ENCODE results near the gene COIL. TPM values are rescaled to one million over a fixed set of nuclear protein-coding genes. Genes with fewer than 3 reads are reported as not detected.

Gene COIL
- total RNA-seq, 4 donors from 2014 or later, result 10.8 to 13.2 (median 11.4) TPM

DNA sequence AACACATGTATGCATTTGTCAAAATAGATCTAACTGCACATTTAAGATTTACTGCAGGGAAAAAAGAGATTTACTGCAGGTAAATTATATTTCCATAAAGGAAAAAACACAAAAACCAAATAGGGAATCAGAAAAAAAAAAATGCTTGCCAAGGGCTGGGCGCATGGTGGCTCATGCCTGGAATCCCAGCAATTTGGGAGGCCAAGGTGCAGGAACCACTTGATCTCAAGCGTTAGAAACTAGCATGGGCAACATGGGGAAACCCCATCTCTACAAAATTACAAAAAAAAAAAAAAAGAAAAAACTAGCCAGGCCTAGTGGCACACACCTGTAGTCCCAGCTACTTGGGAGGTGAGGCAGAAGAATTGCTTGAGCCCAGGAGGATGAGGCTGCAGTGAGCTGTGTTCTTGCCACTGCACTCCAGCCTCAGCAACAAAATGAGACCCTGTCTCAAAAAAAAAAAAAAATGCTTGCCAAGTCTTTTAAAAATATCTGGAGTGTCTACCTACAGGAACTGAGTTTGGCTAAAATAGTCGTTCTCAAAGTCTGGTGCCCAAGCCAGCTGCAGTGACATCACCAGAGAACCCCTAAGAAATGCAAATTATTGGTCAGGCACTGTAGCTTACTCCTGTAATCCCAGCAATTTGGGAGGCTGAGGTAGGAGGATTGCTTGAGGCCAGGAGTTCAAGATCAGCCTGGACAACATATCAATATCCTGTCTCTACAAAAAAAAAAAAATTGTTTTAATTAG is 64.5 kb downstream of the COIL start:
- intact Hi-C loops (cut with DNase I), result loop anchor here (10.0 kb wide), 1 partner anchor 48 kb away; no protein-coding TSS in a partner anchor
- TF ChIP-seq POLR2A (IDR thresholded peaks at IDR 0.05) (no peak), CTCF (IDR thresholded peaks at IDR 0.05) (no peak)
- H3K4me1 ChIP-seq, result peaks cover 0 to 2% (median 0%) of the 10 kb centered on the region in 3 donors
- no peaks in the 10 kb centered on the region for H3K27me3 ChIP-seq
- WGBS, 2 donors, result 62 to 70% methylated on average over 3 of the region's 3 CpGs
- no peaks in the 10 kb centered on the region for H3K9me3 ChIP-seq
- H3K27ac ChIP-seq, result no peak overlapping the region
- no peak overlapping the region for H3K4me3 ChIP-seq
- no peak for DNase-seq
- peaks cover 57 to 100% (median 63%) of the 10 kb centered on the region in 3 donors for H3K36me3 ChIP-seq

DNA sequence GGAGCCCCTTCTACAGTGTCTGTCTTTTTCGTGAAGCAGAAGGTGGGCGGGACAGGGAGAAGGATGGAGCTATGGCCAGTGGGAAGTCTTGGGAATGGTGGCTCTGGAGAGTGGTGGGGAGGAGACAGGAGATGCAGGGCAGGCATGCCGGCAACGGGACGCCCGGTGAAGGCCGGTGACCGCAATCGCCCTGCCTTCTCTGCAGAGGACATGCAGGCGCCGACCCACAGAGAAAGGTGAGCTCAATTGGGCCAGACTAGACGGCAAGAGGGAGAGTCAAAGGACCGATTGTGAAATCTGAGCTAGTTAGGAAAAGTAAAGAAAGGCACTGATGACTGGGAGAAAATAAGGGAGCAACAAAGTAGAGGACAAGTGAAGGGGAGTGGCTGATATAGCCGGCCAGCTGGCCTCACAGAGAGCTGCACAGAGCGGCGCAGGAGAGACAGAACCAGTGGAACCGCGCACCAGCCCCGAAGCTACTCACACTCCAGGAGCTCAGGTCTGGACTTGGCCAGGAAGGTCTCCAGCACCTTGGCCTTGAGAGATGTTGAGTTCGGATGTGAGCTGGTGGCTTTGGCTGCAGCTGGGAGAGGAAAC is 65.9 kb downstream of the COIL start:
- Histone ChIP-seq H3K27ac (no peak overlapping the region), H3K27me3 (no peaks in the 10 kb centered on the region), H3K4me3 (no peak overlapping the region), H3K9me3 (no peaks in the 10 kb centered on the region), H3K36me3 (peaks cover 45 to 100% (median 62%) of the 10 kb centered on the region in 3 donors), H3K4me1 (peaks cover 0 to 5% (median 0%) of the 10 kb centered on the region in 3 donors)
- TF ChIP-seq CTCF (IDR thresholded peaks at IDR 0.05), result no peak
- TF ChIP-seq POLR2A (IDR thresholded peaks at IDR 0.05), result no peak
- WGBS, 2 donors, result 88 to 89% methylated on average over 18 to 20 of the region's 20 CpGs
- intact Hi-C loops (cut with DNase I), result loop anchor here (10.0 kb wide), 1 partner anchor 50 kb away; no protein-coding TSS in a partner anchor
- DNase-seq, result no peak

- TF ChIP-seq CTCF (IDR thresholded peaks at IDR 0.05) (no peak), POLR2A (IDR thresholded peaks at IDR 0.05) (no peak)
- Histone ChIP-seq H3K9me3 (peaks cover 0 to 3% (median 0%) of the 10 kb centered on the region in 3 donors), H3K36me3 (peaks cover 33 to 100% (median 50%) of the 10 kb centered on the region in 3 donors), H3K27ac (no peak overlapping the region), H3K4me3 (no peak overlapping the region), H3K4me1 (peaks cover 0 to 5% (median 0%) of the 10 kb centered on the region in 3 donors), H3K27me3 (no peaks in the 10 kb centered on the region)
- WGBS, 2 donors, result 89 to 90% methylated on average over 7 of the region's 7 CpGs
- intact Hi-C loops (cut with DNase I), result loop anchor here (10.0 kb wide), 1 partner anchor 51 kb away; no protein-coding TSS in a partner anchor
- no peak for DNase-seq
Measured at GRCh38 chr17:56893503-56893902, 67.3 kb downstream of the COIL start.

DNA sequence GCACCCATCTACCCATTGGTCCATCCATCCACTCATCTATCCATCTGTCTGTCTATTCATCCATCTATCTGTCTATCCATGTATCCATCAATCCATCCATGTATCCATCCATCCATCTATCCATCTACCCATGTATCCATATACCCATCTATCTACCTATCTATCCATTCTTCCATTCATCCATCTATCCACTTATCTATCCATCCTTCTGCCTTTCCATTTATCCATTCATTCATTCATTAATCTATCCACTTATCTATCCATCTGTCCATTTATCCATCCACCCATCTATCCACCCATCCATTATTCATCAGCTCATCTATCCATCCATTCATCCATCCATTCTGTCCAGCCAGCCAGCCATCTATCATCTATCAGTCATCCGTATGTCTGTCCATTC is 68.5 kb downstream of the COIL start:
- DNase-seq, result no peak
- Histone ChIP-seq H3K27ac (no peak overlapping the region), H3K27me3 (no peaks in the 10 kb centered on the region), H3K4me3 (no peak overlapping the region), H3K36me3 (peaks cover 36 to 100% (median 49%) of the 10 kb centered on the region in 3 donors), H3K4me1 (peaks cover 0 to 5% (median 0%) of the 10 kb centered on the region in 3 donors), H3K9me3 (peaks cover 0 to 14% (median 6%) of the 10 kb centered on the region in 3 donors)
- 93 to 100% methylated on average over 1 of the region's 1 CpG for WGBS, 2 donors
- intact Hi-C loops (cut with DNase I), result loop anchor here (10.0 kb wide), 1 partner anchor 52 kb away; no protein-coding TSS in a partner anchor
- TF ChIP-seq CTCF (IDR thresholded peaks at IDR 0.05), result no peak
- TF ChIP-seq POLR2A (IDR thresholded peaks at IDR 0.05), result no peak

- no peak for DNase-seq
- Histone ChIP-seq H3K27ac (no peak overlapping the region), H3K27me3 (no peaks in the 10 kb centered on the region), H3K4me3 (no peak overlapping the region), H3K9me3 (peaks cover 0 to 14% (median 6%) of the 10 kb centered on the region in 3 donors), H3K4me1 (peaks cover 0 to 5% (median 0%) of the 10 kb centered on the region in 3 donors), H3K36me3 (peaks cover 36 to 100% (median 49%) of the 10 kb centered on the region in 3 donors)
- TF ChIP-seq POLR2A (IDR thresholded peaks at IDR 0.05) (no peak), CTCF (IDR thresholded peaks at IDR 0.05) (peak in 5 of 6 experiments; percentile 24 to 45 (median 30))
- WGBS, 2 donors, result 80 to 81% methylated on average over 4 to 16 of the region's 16 CpGs
- intact Hi-C loops (cut with DNase I), result loop anchor here (10.0 kb wide), 1 partner anchor 53 kb away; no protein-coding TSS in a partner anchor
Measured at GRCh38 chr17:56891751-56892150, 69.1 kb downstream of the COIL start.

Measured in esophagus squamous epithelium (tissue), 5 donors.